Activated T-cell treated with anti-CD3 and anti-CD28 coated beads for 4 hours (primary cell): ENCODE results near the gene GPR132.
"Not testable (repeated sequence)": the region's sequence is repeated elsewhere in the genome, so short reads cannot be mapped to it uniquely, and the experiment has no call there.

Experiments
- DNase-seq: peaks from one replicate; pipeline ENCODE4 v3.0.0-alpha.2; 2020

The GPR132 gene

DNA sequence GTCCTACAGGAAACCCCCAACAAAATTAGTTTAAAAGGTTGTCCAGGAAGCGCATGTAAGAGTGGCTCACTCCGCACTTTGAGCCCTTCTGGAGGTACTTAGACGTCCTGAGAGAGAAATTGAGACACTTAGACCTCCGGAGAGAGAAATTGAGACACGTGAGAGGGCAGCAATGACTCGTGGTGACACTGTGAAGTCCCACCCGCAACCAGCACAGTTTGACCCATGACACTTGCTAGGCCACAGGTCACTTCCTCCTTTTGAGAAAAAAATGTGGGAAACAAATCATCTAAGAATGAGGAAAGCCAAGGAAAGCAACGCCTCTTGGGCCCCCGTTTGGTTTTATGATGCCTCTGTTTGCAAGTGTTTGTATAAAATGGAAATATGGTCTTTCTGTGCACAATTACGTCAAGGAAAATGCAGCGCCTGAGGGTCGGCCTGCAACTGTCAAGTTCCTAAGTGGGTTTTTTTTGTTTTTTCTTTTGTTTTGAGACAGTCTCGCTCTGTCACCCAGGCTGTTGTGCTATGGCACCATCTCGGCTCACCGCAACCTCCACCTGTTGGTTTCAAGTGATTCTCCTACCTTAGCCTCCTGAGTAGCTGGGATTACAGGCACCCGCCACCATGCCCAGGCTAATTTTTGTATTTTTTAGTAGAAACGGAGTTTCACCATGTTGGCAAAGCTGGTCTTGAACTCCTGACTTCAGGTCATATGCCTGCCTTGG, 30.8 kb downstream of the GPR132 start:
- no peak for DNase-seq

DNA sequence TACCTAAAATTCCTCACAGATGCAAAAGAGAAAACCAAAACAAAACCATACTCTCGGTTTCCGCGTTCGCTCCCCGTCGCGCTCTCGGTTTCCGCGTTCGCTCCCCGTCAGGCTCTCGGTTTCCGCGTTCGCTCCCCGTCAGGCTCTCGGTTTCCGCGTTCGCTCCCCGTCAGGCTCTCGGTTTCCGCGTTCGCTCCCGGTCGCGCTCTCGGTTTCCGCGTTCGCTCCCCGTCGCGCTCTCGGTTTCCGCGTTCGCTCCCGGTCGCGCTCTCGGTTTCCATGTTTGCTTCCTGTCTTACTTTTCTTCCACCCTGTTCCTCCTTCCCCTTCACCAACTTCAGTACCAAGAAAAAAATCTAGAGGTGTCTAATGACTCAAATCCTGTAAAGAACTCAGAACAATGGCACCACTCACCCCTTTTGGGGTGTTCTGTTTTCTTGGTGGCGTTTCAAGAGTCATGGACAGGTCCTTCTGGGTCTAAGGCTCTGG, 31.8 kb downstream of the GPR132 start:
- DNase-seq: not testable (repeated sequence)

DNA sequence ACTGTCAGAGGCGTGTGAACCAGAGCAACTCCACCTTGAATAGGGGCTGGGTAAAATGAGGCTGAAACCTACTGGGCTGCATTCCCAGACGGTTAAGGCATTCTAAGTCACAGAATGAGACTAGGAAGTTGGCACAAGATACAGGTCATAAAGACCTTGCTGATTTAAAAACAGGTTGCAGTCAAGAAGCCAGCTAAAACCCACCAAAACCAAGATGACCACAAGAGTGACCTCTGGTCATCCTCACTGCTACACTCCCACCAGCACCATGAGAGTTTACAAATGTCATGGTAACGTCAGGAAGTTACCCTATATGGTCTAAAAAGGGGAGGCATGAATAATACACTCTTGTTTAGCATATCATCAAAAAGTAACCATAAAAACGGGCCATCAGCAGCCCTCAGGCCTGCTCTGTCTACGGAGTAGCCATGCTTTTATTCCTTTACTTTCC, 32.8 kb downstream of the GPR132 start:
- DNase-seq: not testable (repeated sequence)

DNA sequence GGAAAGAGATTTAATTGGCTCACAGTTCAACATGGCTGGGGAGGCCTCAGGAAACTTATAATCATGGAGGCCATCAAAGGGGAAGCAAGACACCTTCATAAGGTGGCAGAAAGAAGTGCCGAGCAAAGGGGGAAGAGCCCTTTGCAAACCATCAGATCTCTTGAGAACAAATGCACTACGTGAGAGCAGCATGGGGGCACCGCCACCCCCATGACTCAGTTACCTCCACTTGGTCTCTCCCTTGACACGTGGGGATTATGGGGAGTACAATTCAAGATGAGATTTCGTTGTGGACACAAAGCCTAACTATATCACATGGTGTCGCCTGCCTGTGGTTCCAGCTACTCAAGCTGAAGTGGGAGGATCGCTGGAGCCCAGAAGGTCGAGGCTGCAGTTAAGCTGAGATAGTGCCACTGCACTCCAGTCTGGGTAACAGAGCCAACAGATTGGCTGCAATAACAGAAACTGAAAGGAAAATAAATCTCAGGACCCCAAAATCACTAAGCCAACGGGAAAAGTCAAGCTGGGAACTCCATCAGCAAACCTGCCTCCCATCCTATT, 34.3 kb downstream of the GPR132 start:
- no peak for DNase-seq

DNA sequence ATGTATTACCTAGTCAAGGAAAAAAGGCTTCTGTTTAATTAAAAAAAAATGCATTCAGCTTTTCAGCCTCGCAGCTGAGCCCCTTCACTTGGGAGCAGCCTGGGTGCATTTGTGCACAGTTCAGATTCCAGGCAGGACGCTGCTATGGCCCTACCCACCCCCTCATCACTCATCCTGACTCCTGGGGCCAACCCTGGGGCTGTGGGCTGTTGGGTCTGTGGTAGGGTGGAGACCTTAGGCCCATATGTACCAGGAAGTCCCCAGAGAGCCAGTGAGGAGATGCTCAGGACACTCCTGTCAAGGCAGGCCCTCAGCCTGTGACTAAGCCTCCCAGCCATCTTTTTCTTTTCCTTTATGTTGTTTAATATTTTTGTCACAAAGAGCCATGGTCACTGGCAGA, 35.0 kb downstream of the GPR132 start:
- no peak for DNase-seq

DNA sequence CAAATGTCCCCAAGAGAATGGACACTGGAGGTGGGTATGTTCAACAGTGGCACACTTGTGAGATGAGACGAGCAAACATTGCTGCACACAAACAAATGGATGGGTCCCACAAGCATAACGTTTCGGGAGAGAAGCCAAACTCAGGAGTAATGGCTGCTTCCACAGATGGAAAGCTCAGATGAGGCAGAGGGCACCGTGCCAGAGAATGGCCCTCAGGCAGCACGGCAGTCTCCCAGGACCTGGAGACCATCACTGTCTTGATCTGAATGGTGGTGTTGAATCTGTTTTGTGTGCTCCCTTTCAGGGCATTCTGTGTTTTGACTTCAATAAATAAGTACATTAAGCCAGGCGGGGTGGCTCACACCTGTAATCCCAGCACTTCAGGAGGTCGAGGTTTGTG, 35.8 kb downstream of the GPR132 start:
- DNase-seq: no peak

DNA sequence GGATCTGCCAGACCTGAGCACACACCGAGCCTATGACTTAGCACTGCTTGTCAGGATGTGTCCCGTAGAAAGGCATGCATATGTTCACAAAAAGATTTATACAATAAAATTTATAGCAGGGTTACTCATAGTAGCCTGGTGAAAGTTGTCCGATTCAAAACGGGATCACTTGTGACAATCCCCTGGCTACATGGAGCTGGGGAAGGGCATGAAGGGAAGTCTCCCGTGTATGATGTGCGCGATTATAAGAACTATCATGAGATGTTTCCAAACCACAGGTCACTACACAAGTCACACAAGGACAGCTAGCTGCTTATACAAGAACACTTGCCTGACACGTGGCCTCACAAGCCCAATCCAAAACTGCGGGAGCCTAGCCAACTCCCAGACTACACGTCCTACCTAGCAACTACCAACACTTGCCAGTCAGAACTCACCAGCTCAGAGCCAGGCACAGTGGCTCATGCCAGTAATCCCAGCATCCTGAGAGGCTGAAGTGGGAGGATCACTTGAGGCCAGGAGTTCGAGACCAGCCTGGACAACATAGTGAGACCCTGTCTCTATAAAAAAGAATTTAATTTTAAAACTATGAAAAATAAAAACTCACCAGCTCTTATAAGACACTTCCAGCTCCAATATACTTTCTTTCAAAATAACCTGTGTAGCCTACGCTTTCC, 36.8 kb downstream of the GPR132 start:
- DNase-seq: no peak

DNA sequence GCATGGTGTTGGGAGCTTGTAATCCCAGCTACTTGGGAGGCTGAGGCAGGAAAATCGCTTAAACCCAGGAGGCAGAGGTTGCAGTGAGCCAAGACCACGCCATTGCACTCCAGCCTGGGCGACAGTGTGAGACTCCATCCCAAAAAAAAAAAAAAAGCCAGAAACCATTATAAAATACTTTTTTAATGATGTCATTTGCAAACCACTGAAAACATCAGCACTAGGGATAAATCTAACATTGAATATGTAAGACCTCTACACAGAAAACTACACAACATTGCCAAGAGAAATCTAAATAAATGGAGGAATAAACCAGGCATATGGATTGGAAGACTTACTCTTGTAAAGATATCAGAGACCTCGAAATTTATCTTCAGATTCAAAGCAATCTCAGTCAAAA, 37.5 kb downstream of the GPR132 start:
- DNase-seq: not testable (repeated sequence)

DNA sequence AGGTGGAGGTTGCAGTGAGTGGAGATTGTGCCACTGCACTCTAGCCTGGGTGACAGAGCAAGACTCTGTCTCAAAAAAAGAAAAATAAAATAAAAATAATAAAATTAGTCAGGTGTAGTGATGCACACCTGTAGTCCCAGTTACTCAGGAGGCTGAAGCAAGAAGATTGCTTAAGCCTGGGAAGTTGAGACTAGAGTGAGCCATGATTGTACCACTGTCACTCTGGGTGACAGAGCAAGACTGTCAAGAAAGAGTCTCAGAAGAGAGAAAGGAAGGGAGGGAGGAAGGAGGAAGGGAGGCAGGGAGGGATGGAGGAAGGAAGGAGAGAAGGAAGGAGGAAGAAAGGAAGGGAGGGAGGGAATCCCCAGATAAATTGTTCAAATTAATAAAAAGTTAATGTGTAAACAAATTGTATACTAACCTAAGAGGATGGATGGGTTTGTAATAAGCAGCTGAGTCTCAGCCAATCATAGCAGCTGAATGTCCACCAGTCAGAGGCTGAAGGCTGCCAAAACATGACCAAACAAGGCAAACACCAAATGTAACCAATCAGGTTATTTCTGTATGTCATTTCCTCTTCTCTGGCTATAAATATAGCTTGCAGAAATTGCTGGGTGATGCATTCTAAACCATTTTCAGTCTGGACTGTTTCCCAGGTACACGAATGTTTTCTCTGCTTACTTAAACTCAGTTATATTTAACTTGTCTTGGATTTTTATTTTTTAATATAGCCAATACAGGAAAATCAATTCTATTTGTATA, 38.2 kb downstream of the GPR132 start:
- no peak for DNase-seq

DNA sequence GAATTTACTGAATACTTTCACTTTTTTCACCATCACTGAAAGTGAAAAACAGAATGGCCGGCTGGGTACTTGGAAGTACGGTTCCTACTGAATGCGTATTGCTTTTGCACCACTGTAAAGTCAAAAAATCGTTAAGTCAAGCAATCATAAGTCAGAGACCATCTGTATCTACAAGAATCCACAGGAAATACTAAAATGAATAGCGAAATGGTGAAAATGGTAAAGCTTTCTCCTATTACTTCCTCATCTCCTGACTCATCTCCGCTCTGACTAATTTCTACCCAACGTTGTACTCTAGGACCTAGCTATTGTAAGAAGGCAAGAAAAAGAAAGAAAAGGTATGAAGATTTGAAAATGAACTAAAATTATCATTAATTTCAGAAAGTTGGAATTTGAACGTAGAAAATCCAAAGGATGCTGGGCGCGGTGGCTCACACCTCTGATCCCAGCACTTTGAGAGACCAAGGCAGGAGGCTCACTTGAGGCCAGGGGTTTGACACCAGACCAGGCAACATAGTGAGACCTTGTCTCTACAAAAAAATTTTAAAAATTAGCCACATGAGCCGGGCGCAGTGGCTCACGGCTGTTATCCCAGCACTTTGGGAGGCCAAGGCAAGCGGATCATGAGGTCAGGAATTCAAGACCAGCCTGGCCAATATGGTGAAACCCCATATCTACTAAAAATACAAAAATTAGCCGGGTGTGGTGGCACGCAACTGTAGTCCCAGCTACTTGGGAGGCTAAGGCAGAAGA, 39.0 kb downstream of the GPR132 start:
- no peak for DNase-seq

DNA sequence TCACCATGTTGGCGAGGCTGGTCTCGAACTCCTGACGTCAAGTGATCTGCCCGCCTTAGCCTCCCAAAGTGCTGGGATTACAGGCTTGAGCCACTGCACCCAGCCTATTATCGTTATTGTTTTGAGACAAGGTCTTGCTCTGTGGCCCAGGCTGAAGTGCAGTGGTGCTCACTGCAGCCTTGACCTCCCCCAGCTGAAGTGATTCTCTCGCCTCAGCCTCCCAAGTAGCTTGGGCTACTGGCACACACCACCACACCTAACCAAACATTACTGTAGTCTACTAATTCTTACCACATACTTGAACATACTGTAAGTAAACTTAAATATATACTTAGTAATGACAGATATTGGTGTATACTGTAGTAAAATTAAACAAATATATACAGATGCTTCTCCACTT, 39.8 kb downstream of the GPR132 start:
- no peak for DNase-seq

DNA sequence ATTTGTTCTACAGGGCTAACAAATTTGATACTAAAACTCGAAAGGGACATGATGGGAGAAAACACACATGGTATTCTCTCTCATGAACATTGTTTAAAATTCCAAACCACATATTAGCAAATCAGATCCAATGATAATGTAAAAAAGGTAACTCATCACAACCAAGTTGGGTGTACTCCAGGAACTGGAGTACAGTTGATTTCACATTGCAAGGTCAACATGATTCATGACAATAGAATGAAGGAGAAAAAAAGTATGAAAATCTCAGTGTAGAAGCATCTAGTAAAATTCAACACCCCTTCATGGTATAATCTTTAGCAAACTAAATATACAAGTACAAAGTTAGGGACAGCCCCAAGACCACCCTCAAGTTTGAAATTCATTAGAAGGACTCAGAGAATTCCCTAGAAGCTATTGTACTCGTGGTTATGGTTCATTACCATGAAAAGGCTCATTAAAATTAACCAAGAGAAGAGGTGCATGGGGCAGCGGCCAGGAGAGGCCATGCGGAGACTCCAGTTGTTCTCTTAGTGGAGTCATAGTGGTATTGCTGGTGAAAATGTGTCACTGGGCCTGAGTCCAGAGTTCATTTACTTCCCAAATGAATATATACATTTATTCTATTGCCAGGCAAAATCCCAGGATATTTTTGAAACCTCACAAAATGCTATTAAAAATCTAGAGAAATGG, 41.3 kb downstream of the GPR132 start:
- DNase-seq: no peak

DNA sequence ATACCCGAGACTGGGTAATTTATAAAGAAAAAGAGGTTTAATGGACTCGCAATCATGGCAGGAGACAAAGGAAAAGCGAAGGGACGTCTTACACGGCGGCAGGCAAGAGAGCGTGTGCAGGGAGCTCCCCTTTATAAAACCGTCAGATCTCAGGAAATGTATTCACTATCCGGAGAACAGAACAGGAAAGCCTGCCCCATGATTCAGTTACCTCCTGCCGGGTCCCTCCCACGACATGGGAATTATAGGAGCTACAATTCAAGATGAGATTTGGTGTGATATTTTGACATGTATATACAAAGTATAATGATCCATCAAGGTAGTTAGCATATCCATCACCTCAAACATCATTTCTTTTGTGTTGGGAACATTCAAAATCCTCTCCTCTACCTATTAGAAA, 42.1 kb downstream of the GPR132 start:
- no peak for DNase-seq

DNA sequence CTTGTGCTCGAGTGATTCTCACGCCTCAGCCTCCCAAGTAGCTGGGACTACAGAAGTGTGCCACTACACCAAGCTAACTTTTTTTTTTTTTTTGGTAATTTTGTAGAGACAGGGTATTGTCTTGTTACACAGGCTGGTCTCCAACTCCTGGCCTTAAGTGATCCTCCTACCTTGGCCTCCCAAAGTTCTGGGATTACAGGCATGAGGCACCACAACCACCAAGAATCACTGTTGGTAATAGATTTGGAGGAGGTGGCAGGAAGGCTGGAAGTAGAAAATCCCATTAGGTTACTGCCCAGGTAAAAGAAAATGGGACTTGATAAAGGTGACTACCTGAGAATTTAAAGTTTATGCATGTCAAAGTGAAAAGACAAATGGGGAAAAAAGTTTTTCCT, 43.0 kb downstream of the GPR132 start:
- DNase-seq: no peak

DNA sequence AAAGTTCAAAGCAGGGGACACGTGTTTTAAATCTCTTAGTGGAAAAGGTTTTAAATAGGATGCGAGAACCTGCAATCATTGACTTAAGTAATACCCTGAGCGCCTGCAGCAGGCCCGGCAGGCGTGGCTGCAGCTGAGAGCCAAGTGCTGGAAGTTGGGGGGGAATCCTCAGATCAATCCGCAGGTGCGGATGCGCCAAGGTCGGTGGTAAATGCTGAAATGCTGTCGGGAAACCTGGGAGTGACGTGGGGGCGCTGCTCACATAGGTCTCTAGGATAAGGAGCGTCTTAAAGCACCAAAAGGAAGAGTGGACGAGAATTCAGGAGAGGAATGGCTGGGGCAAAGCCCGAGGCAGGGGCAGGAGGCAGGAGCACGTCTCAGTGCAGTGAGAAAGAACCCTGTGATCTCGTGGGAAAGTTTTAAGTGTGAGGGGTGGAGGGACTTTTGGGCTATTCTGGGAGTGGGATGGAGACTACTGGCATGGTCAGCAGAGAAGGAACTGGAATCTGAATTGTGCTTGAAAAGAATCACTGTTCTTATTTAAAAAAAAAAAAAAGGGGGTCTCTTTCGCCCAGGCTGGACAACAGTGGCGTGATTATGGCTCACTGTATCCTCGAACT, 43.5 kb downstream of the GPR132 start:
- peak; percentile 16 for DNase-seq

DNA sequence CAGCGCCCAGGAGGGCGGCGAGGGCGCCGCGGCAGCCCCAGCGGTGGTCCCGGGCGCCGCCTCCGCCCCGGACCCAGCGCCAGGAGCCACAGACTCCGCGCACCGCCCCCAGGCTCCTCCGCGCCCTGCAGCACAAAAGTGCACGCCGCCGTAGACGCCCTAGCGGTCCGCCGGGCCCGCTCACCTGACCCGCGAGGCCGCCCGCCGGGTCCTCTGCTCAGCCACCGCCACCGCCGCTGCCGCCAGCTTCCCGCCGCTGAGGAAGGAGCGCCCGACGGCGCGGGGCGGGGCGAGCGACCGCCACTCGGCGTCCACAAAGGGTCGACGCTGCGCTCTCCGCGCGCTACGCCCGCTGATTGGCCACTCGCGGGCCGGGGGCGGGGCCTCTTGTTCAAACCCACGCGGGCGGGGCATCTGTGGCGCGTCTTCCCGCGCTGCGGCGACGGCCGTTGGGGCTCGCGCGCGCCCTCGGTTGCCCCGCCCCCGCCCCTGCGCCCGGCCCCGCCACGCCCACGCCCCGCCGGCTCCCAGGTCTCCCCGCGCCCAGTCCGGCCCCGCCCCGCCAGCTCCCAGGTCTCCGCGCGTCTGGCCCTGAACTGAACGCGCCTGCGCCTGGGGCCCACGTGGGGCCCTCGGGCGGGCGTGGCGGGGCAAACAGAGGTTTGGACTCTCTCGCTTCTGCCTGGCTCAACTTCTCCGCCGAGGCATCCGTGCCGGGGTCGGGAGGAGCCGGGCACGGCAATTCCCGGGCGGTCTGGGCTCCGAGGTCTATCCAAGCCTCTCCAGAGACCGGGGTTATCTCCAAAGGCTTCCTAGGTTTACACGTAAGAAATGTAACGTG, 44.2 kb downstream of the GPR132 start, which contains the start of gene CDCA4:
TSS of gene CDCA4 (minus strand) at position 269 of the 841 bp plus-strand sequence. CDS start 9,154 bp downstream, outside the sequence.
- DNase-seq: peak; percentile 97

DNA sequence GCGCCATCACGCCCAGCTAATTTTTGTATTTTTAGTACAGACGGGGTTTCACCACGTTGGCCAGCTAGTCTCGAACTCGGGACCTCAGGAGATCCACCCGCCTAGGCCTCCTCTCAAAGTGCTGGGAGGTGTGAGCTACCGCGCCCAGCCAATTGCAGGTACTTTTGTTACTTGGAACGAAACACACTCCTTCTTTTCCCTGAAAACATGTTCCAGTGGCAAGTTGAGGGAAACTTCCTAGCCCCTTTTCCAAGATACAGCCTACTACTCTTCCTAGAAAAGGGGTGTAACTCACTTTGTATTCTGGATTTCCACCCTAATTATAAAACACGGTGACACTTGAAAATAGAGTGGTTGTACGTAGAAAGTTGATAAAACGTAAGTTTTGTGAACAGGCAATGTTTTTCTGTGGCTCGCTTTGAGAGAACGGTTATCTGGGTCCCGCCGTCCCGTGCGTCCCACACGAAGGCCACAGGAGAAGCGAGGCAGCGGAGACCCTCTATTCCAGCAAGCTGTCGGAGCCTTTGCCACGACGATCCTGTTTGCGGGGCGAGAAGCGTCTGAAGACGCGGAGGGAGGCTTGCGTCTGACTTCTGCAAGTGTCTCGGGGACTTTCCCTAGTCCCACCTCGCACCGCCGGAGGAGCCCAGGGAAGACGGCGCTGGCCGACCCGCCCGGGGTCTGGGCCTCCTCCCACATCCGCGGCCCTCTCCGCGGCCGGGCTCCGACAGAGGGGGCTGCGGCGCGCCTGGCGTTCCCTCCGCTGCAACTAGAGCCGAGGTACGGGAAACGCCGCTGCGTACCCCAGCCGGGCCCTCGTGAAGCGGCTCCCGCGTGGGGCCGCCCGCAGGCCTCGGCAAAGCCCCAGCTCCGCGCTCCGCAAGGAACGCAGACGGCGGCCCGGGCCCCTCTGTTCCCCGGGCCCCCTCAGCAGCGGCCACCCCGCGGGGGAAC, 45.1 kb downstream of the GPR132 start:
- DNase-seq: peak; percentile 36

DNA sequence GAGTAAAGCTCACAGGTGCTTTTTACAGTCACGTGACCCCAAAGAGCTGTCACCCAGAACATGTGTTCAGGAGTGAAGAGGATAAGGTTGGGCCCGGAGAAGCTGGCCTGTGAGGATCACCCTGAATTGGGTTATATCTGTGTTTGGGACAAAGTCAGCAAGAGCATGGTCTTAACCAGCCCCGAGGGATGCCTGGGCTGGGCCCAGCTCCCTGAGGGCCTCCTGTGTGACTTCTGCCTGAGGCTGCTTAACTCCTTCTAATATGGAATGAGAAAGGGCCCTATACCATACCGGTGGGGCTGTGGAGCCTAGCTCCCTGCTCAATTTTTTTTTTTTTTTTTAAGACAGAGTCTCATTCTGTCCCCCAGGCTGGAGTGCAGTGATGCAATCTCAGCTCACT, 46.8 kb downstream of the GPR132 start:
- no peak for DNase-seq

DNA sequence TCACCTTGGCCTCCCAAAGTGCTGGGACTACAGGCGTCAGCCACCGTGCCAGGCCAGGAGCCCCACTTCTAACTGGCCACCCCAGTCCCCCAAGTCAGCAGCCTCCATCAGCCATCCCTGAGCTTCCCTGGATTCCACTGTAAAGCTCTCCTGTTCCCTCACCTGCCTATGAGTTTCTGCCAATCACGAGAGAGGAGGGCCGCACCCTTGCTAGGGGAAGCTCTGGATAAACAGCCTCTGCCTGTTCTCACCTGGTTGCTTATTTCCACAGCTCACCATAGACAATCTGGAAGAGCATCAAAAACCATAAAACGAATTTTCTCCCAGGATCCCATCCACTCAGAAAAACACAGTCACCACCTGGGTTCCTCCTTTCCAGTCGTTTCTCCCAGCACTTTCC, 49.3 kb downstream of the GPR132 start:
- no peak for DNase-seq
